HG02981 (cell line): Measurements from ENCODE around the gene KAZN.

Experiments
- ATAC-seq: cut with Tn5 transposase; IDR thresholded peaks from one replicate; pipeline ENCODE4 v1.9.1; 2021; ENCODE audit warnings: mild to moderate bottlenecking, moderate library complexity; ENCODE audit not compliant: unreplicated experiment

The KAZN gene

GRCh38 chr1:15014516-15014915 is 416.0 kb downstream of the KAZN start:
- ATAC-seq, result no peak

GRCh38 chr1:15016001-15016400 is 417.5 kb downstream of the KAZN start:
- no peak for ATAC-seq

DNA sequence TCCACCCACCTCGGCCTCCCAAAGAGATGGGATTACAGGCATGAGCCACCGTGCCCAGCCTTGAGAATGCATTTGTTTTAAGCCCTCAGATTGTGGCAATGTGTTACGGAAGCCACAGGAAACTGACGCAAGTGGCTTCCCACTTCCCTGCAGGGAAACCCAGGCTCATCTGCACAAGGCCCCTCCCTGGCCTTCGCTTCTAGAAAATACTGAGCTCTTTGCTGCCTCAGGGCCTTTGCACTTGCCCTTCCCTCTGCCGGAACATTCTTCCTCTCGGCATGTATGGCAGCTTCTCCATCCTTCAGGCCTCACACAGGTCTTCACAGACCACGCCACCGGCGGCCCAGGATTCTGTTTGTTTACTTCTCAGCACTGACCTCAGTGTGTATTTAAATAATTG is 418.0 kb downstream of the KAZN start:
- no peak for ATAC-seq

DNA sequence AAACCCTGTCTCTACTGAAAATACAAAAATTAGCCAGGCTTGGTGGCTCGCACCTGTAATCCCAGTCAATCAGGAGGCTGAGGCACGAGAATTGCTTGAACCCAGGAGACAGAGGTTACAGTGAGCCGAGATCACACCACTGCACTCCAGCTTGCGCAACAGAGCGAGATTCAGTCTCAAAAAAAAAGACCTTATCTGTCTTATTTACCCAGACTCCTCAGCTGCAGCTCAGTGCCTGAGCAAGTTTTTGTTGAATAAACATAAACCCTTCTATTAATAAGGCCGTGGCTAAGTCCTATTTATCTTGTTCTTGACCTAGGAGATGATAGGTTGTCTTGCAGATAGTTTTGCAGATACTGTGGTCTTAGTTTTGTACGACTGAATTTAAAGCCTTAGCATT is 418.6 kb downstream of the KAZN start:
- no peak for ATAC-seq

DNA sequence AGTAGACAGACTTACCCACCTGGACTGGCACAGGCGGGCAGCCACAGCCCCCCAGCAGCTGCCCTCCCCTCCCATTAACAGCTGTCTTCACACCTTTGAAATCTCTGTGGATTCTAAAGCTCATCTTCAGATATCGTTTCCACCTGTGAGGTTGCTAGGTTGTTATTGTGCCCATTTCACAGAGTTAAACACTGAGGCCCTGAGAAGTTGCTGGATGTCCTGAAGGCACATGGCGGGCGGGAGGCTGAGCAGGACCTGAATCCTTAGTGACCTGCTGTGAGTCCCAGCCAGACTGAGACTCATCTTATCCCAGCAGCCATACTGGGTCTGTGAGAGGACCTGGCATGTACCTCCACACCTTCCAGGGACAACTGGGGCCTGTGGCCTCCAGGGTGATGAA is 420.3 kb downstream of the KAZN start:
- ATAC-seq, result no peak

- no peak for ATAC-seq
Measured at GRCh38 chr1:15020943-15021745, 422.7 kb downstream of the KAZN start.

GRCh38 chr1:15022048-15022447 is 423.6 kb downstream of the KAZN start:
- no peak for ATAC-seq

- no peak for ATAC-seq
Measured at GRCh38 chr1:15023205-15023604, 424.7 kb downstream of the KAZN start.

GRCh38 chr1:15023976-15024375 is 425.5 kb downstream of the KAZN start:
- ATAC-seq, result no peak

- ATAC-seq, result no peak
Measured at GRCh38 chr1:15026117-15026489, 427.6 kb downstream of the KAZN start.

DNA sequence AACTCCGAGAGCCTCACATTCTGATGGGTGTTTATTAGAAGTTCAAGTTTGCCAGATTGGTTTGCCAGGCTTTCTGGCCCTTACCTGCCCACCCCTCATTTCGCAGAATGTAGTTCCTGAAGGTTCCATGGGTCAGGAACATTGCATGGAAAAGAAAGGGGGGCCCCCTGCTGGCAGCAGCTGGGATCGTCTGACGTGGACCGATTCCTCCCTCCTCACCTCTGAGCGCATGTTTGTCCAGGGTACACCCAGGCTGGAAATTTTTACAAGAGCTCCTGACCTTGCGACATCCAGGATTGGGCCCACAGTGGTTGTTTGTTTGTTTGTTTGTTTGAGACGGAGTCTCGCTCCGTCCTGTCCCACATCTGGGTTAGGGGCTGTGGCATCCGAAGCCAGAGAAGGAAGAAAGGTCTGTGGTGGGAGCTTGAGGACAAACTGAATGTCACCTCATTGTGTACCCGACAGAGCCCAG is 429.1 kb downstream of the KAZN start:
- ATAC-seq, result no peak

DNA sequence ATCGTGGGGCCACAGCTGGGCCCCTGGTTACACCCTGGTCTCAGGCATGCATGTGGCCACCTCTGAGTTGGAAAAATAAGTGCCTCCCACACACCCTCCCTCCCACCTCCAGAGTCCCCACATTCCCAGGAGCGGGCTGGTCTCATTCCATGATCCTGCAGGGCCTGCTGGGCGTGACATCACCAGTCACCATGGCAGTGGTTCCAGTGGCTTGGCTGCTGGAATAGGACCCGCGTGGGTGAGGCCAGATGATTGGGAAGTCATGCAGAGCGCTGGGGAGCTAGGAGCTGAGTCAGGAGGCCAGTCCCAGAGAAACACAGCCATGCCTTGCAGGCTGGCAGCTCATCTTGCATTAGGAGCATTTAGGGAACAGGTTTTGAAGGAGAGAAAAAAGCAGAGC is 429.6 kb downstream of the KAZN start:
- no peak for ATAC-seq

DNA sequence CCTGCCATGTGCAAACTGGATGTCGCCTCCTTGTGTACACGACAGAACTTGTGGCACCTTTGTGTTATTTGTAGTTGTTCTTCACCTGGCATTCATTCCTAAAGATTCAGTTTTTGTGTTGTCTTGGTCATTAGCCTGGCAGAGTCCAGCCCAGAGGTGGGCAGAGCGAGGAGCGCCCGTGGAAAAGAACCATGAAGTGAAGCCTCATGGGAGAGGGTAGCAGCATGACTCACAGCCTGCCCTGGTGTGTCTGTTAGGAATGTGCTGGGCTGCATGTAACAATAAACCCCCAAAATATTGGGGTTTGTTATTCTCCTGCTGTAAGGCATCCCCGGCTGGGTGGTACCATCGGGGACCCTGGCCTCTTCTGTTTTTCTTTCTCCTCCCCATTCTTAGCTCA is 430.1 kb downstream of the KAZN start:
- no peak for ATAC-seq

DNA sequence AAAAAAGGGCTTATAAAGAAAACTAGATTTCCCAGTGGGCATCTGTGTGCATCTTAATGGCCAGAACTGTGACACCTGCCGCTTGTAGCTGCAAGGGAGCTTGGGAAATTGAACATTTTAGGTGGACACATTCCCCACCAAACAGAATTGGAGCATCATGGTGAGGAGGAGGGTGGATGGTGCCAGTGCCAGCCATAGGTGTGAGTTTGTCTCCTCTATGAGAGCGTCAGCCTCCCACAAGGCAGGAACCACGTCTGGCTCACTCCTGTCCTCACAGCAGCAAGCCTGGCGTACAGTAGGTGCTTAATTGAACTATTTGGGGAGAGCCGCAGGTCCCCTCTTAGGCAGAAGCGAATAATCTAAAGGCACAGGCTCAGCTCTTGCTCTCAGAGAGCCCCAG is 430.6 kb downstream of the KAZN start:
- ATAC-seq, result no peak

DNA sequence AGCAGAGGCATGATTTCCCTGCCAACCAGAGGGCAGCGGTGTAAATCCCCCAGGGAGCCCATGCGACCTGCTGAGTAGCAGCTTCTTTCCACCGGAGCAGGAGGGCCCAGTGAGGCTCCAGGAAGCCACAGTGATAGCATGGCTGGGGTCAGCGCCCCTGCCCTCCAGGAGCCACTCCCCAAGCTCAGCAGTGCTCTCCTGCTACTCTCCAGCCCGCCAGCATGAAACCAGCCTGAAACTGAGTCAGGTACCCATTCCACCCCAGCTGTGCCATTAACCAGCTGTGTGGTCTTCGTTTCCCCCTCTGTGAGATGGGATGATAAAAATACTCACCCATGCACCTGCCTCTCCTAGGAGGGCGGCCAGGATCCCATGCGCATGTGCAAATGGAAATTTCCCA is 431.3 kb downstream of the KAZN start:
- no peak for ATAC-seq

DNA sequence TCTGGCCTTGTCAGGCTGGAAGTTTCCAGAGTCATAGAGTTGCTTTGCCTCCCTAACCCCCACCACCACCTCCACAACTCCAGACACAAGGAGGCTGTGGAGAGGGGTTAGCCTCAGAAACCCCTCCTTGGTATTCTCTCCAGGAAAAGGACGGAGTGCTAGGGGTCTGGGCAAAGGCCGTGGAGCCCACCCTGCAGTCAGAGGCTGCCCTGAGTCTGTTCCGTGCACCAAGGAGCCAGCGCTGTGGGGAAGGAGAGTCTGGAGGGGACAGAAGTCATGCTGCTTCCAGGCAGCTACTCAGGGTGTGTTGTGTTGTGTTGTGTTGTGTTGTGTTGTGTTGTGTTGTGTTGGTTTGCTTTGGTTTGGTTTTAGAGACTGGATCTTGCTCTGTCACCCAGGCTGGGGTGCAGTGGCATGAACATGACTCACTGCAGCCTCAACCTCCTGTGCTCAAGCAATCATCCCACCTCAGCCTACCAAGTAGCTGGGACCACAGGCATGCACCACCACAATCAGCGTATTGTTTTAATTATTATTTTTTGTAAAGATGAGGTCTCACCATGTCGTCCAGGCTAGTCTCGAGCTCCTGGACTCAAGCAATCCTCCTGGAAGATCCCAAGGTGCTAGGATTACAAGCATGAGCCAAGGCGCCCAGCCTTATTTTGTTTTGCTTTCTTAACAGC is 432.9 kb downstream of the KAZN start:
- no peak for ATAC-seq

GRCh38 chr1:15033264-15033663 is 434.8 kb downstream of the KAZN start:
- no peak for ATAC-seq

DNA sequence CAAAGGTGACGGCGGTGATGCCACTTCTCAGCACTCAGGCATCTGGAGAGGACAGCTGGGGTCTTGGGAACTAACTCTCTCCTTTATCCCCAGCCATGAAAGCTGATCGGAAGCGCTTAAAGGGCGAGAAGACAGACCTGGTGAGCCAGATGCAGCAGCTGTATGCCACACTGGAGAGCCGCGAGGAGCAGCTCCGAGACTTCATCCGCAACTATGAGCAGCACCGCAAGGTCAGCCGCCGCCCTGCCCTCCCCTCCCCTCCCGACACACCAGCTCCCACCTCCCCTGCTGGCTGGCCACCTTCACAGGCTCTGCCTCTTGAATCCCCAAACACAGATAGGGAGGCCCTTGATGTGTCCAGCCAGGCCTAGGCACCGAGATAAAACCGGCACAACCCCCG is 436.2 kb downstream of the KAZN start:
- ATAC-seq, result no peak

GRCh38 chr1:15035236-15035635 is 436.8 kb downstream of the KAZN start:
- ATAC-seq, result no peak

DNA sequence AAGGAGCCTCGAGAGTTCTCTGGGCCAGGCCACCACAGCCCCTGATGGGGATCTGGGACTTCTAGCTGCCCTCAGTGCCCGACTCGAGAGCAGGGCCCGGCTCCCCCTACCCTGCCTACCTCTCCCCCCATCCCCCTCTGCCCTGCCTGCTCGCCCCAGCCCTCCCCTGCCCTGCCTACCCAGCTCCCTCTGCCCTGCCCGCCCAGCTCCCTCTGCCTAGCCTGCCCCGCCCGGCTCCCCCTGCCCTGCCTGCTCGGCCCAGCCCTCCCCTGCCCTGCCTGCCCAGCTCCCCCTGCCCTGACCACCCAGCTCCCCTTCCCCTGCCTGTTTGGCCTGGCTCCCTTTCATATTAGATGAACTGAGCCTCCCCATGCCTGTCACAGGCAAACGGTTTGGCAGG is 437.6 kb downstream of the KAZN start:
- ATAC-seq, result no peak

DNA sequence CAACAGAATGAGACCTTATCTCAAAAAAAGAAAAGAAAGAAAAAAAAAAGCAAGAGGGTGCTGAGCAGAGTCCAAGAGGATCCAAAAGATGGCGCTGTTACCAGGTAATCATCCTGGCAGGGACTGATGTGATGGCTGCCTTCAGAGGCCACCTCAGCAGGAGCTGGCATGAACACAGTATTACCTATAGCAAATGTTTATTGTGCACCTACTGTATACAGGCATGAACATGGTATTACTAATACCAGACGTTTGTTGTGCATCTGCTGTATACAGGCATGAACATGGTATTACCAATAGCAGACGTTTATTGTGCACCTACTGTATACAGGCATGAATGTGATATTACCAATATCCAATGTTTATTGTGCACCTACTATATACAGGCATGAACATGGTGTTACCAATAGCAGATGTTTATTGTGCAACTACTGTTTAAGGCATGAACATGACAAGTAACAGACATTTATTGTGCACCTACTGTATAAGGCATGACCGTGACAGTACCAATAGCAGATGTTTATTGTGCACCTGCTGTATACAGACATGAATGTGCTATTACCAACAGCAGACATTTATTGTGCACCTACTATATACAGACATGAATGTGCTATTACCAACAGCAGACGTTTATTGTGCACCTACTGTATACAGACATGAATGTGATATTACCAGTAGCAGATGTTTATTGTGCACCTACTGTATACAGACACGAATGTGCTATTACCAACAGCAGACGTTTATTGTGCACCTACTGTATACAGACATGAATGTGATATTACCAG is 439.9 kb downstream of the KAZN start:
- ATAC-seq, result no peak
